ENCODE measurements around the gene CCDC43. TPM values are rescaled to one million over a fixed set of nuclear protein-coding genes. Genes with fewer than 3 reads are reported as not detected.
A peak's percentile ranks its signal among the peaks of the same experiment; 100 is the strongest.

The CCDC43 gene
- total and polyA plus RNA-seq, 2 of the 13 experiments (the other 11 are each of a cell fraction or from before 2014, with no cell fraction given): 17.5 to 94.8 TPM

GRCh38 chr17:44689477-44690217, at the start of gene CCDC43 (continued):
- TF ChIP-seq KMT2A (CRISPR knock-in tag; IDR thresholded peaks at IDR 0.05) (peak; percentile 96), PAXIP1 (CRISPR knock-in tag; conservative IDR thresholded peaks at IDR 0.05) (peak; percentile 52), E2F2 (CRISPR knock-in tag; IDR thresholded peaks at IDR 0.05; ENCODE audit: borderline replicate concordance) (0 out of 2 replicates have a peak, but pooled peaks have one; percentile 18), SP1 (IDR thresholded peaks at IDR 0.05) (no peak), SP1 (CRISPR knock-in tag; IDR thresholded peaks at IDR 0.05) (peak; percentile 43; the same call in 1 of the 2 replicates), CCAR2 (optimal IDR thresholded peaks at IDR 0.05; ENCODE audit: low read depth, low read length) (peak; percentile 25), ZNF446 (CRISPR knock-in tag; IDR thresholded peaks at IDR 0.05) (no peak), HNF1B (CRISPR knock-in tag; IDR thresholded peaks at IDR 0.05) (peak; percentile 88), HMGA1 (CRISPR knock-in tag; conservative IDR thresholded peaks at IDR 0.05) (no peak), GATA4 (IDR thresholded peaks at IDR 0.05; ENCODE audit: borderline replicate concordance, low read depth) (peak; percentile 79; the same call in 1 of the 2 replicates), RXRA (CRISPR knock-in tag; IDR thresholded peaks at IDR 0.05) (peak; percentile 89; the same call in 1 of the 2 replicates), SNRNP70 (IDR thresholded peaks at IDR 0.05; ENCODE audit: low read depth, low read length) (no peak), SSRP1 (CRISPR knock-in tag; IDR thresholded peaks at IDR 0.05) (peak; percentile 95), ZHX2 (IDR thresholded peaks at IDR 0.05; ENCODE audit: low read depth) (peak; percentile 77; the same call in 1 of the 2 replicates), ZHX2 (CRISPR knock-in tag; IDR thresholded peaks at IDR 0.05; ENCODE audit: borderline replicate concordance) (no peak)
- TF ChIP-seq, protein P1, sequence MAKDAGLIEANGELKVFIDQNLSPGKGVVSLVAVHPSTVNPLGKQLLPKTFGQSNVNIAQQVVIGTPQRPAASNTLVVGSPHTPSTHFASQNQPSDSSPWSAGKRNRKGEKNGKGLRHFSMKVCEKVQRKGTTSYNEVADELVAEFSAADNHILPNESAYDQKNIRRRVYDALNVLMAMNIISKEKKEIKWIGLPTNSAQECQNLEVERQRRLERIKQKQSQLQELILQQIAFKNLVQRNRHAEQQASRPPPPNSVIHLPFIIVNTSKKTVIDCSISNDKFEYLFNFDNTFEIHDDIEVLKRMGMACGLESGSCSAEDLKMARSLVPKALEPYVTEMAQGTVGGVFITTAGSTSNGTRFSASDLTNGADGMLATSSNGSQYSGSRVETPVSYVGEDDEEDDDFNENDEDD (CRISPR knock-in tag; IDR thresholded peaks at IDR 0.05; ENCODE audit: borderline replicate concordance): peak; percentile 43; the same call in 1 of the 2 replicates
